ENCODE measurements around the gene NFKBIB. TPM values are rescaled to one million over a fixed set of nuclear protein-coding genes. Genes with fewer than 3 reads are reported as not detected.

The NFKBIB gene
- total RNA-seq, 4 donors from 2014 or later: 5.2 to 37.4 (median 19.4) TPM

DNA sequence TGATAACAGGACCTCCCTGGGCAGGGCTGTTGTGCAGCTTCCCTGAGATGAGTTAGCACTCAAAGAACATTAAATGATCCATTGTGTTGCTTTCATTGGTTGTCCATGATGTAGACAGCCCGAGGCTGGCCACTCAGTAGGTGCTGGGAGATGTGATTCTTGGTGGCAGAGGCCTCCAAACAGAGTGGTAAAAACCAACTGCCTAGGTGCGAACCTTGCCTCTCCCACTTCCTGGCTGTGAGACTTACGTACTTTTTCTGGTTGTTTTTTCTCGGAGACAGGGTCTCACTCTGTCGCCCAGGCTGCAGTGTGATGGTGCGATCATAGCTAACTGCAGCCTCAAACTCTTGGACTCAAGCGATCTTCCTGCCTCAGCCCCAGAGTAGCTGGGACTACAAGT, 24.6 kb downstream of the NFKBIB start:
- H3K9me3 ChIP-seq: no peaks in the 10 kb centered on the region
- no peaks in the 10 kb centered on the region for H3K27me3 ChIP-seq
- DNase-seq: no peak
- no peak overlapping the region for H3K4me3 ChIP-seq
- no peaks in the 10 kb centered on the region for H3K4me1 ChIP-seq
- H3K36me3 ChIP-seq: no peaks in the 10 kb centered on the region
- intact Hi-C loops (cut with DNase I; ENCODE audit: low total_unique reads): no loop called here
- TF ChIP-seq, protein P1, sequence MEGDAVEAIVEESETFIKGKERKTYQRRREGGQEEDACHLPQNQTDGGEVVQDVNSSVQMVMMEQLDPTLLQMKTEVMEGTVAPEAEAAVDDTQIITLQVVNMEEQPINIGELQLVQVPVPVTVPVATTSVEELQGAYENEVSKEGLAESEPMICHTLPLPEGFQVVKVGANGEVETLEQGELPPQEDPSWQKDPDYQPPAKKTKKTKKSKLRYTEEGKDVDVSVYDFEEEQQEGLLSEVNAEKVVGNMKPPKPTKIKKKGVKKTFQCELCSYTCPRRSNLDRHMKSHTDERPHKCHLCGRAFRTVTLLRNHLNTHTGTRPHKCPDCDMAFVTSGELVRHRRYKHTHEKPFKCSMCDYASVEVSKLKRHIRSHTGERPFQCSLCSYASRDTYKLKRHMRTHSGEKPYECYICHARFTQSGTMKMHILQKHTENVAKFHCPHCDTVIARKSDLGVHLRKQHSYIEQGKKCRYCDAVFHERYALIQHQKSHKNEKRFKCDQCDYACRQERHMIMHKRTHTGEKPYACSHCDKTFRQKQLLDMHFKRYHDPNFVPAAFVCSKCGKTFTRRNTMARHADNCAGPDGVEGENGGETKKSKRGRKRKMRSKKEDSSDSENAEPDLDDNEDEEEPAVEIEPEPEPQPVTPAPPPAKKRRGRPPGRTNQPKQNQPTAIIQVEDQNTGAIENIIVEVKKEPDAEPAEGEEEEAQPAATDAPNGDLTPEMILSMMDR (IDR thresholded peaks at IDR 0.05): no peak
- TF ChIP-seq POLR2A (IDR thresholded peaks at IDR 0.05): no peak
- no peak overlapping the region for H3K27ac ChIP-seq

DNA sequence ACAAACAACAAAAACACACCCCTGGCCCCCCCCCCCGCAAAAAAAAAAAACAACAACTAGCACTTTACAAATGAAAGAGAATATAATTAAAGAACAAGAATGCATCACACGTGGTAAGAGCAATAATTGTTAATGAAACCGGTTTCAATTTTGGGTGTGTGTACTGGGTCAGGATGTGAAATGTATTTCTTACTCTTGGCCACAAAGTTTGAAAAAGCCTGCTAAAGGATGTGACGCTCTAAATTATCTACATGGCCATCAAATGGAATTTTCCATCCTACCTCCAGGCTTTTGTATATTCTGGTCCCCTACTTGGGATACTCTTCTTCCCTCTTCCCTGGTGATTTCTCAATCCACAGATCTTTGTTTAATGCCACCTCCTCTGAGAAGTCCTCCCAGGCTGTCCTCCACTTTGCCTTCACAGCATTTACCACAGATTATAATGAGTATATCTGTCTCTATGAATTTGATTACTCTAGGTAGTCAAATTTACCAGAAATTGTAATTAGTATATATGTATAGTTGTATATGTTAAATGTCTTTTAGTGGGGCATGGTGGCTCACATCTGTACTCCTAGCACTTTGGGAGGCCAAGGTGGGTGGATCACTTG, 28.7 kb downstream of the NFKBIB start:
- TF ChIP-seq POLR2A (IDR thresholded peaks at IDR 0.05): no peak
- H3K4me3 ChIP-seq: no peak overlapping the region
- no peak overlapping the region for H3K27ac ChIP-seq
- DNase-seq: no peak
- peaks cover 0 to 7% of the 10 kb centered on the region in 2 donors for H3K4me1 ChIP-seq
- no peaks in the 10 kb centered on the region for H3K9me3 ChIP-seq
- H3K36me3 ChIP-seq: no peaks in the 10 kb centered on the region
- intact Hi-C loops (cut with DNase I; ENCODE audit: low total_unique reads): no loop called here
- H3K27me3 ChIP-seq: no peaks in the 10 kb centered on the region

DNA sequence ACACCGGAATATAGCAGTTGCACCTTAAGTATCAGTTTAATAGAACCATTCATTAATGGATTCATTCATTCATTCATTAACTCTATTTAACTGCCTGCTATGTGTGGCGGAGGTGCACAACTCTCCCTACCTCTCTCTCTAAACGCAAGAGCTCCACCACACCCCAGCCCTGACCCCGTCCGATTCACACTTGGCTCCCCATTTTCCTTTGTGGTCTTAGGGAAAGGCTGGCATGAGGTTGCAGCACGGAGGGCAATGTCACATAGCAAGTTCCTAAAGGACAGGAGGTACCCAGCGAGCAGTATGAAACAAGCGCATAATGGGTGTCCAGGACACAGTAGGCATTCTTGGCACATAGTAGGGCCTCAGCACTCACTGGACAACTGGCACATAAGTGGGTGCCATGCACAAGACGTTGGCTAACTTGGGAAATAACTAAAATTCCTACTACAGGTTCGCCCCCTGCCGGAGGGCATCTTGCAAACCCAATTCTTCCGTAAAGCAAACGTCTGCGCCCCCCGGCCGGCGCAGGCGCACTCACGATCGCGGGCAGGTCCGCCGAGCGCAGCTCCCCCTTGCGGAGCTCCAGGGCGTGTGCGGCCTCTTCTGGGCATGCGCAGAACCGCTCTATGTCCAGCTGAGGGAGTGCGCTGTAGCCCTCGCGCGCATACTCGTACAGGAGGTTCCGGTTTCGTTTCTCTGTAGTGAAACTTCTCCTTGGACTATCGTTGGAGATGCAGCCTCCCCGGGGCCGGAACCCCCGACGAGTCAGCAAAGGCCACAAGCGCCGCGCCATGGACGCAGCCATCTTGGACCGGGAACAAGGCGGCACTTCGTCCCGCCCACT, 30.4 kb downstream of the NFKBIB start, which contains the start of gene SARS2:
Gene SARS2, minus strand, starts transcription at position 835 of the 847 bp plus-strand sequence. Its CDS starts 27 bp downstream, at position 808.
- H3K4me3 ChIP-seq: peak within 1 kb of the TSS; percentile 64 to 82
- peak; percentile 93 to 95 for DNase-seq
- intact Hi-C loops (cut with DNase I; ENCODE audit: low total_unique reads): no loop called here
- H3K27me3 ChIP-seq: no peaks in the 10 kb centered on the region
- H3K27ac ChIP-seq: peak within 1 kb of the TSS; percentile 85 to 87
- H3K36me3 ChIP-seq: no peaks in the 10 kb centered on the region
- TF ChIP-seq, protein P1 (IDR thresholded peaks at IDR 0.05): peak; percentile 98 to 99 (median 98)
- no peak for TF ChIP-seq POLR2A (IDR thresholded peaks at IDR 0.05)
- H3K4me1 ChIP-seq: peaks cover 0 to 7% of the 10 kb centered on the region in 2 donors
- H3K9me3 ChIP-seq: no peaks in the 10 kb centered on the region

DNA sequence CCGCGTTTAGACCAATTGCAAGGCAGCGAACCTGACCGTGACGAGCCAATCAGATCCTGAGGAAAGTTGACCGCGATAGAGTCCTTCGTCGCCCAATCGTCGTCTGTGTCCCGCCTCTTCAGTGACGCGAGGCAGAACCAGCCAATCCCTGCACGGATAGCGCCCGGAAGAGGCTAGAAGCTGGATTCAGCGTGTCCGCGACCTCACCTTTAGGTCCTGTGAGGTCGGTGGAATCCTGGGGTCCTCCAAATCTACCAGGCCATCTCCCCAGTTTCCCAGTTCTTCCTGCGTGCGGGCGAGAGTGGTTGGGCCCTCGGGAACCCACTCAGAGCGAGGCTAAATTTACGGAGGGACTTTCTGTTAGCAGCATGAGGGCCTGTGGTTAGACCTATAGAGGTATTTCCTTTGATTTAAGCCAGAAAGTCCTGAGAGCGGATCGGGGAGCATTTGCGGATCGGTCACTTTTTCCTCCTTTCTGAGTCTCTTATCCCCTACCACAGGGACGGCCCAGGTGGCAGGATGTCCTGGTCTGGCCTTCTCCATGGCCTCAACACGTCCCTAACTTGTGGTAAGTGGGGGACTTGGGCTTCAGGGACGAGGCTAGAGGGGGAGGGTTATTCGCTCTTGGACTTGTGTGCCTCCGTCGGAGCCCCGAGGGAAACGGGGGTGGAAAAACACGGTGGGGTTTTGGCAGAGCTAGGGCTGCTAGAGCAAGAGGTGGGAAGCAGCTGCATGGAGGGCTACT, 31.2 kb downstream of the NFKBIB start, which contains the start of gene MRPS12:
Gene MRPS12, plus strand, starts transcription at position 169 of the 745 bp plus-strand sequence. Its CDS starts 351 bp downstream, at position 520.
- H3K9me3 ChIP-seq: no peaks in the 10 kb centered on the region
- intact Hi-C loops (cut with DNase I; ENCODE audit: low total_unique reads): no loop called here
- H3K4me3 ChIP-seq: peak within 1 kb of the TSS; percentile 64 to 82
- no peaks in the 10 kb centered on the region for H3K27me3 ChIP-seq
- TF ChIP-seq, protein P1 (IDR thresholded peaks at IDR 0.05): no peak
- peak in 1 of 2 donors; percentile 49 for TF ChIP-seq POLR2A (IDR thresholded peaks at IDR 0.05)
- peak within 1 kb of the TSS; percentile 85 to 87 for H3K27ac ChIP-seq
- no peaks in the 10 kb centered on the region for H3K36me3 ChIP-seq
- H3K4me1 ChIP-seq: peaks cover 0 to 7% of the 10 kb centered on the region in 2 donors
- DNase-seq: peak; percentile 98

DNA sequence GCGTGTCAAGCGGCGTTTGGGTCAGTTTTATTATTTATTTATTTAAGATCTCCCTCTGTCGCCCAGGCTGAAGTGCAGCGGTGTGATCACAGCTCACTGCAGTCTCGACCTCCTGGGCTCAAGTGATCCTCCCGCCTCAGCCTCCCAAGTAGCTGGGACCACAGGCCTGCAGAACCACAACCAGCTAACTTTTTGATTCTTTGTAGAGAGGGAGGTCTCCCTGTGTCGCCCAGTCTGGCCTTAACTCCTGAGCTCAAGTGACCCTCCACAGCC, 31.7 kb downstream of the NFKBIB start:
- H3K4me1 ChIP-seq: peaks cover 0 to 7% of the 10 kb centered on the region in 2 donors
- intact Hi-C loops (cut with DNase I; ENCODE audit: low total_unique reads): no loop called here
- TF ChIP-seq, protein P1 (IDR thresholded peaks at IDR 0.05): no peak
- no peak for TF ChIP-seq POLR2A (IDR thresholded peaks at IDR 0.05)
- H3K36me3 ChIP-seq: no peaks in the 10 kb centered on the region
- peak overlapping the region; percentile 64 to 82 for H3K4me3 ChIP-seq
- no peaks in the 10 kb centered on the region for H3K27me3 ChIP-seq
- no peak for DNase-seq
- no peaks in the 10 kb centered on the region for H3K9me3 ChIP-seq
- peak overlapping the region in 1 of 2 donors; percentile 85 for H3K27ac ChIP-seq

All from uterus (tissue), 4 donors.